Activated CD8-positive, alpha-beta T cell treated with anti-CD3 and anti-CD28 coated beads, Interleukin-2, amount 10 ng/mL, durations not matched to agents 7 days and 5 days (primary cell): Measurements from ENCODE around the gene SLC2A6. TPM values are rescaled to one million over a fixed set of nuclear protein-coding genes. Genes with fewer than 3 reads are reported as not detected.

ENCODE experiments used
- ATAC-seq: fragments of 150-1000 bp; cut with Tn5 transposase; one replicate; pipeline ENCODE4 v1.10.0; 2021; ENCODE audit warnings: moderate library complexity
- CTCF ChIA-PET: fragments of 350-600 bp; sonication (Branson Sonifier 250); formaldehyde crosslinking; loops from one replicate; lab custom pipeline; 2021; ENCODE audit warnings: antibody characterized with exemption; lab: Charles Lee
- POLR2A ChIA-PET: fragments of 350-600 bp; sonication (Branson Sonifier 250); formaldehyde crosslinking; loops from one replicate; lab custom pipeline; 2021; ENCODE audit warnings: antibody characterized with exemption; lab: Charles Lee
- DNase-seq: peaks from one replicate; pipeline ENCODE4 v3.0.0-alpha.2; 2020
- H3K27ac Mint-ChIP-seq: one replicate; pipeline ENCODE4 v1.8.0; 2021; ENCODE audit warnings: mild to moderate bottlenecking, mixed read lengths
- H3K27me3 Mint-ChIP-seq: one replicate; pipeline ENCODE4 v1.8.0; 2021; ENCODE audit warnings: low read depth, mixed read lengths
- H3K36me3 Mint-ChIP-seq: one replicate; pipeline ENCODE4 v1.8.0; 2021; ENCODE audit warnings: low read depth, mixed read lengths
- H3K4me1 Mint-ChIP-seq: one replicate; pipeline ENCODE4 v1.8.0; 2021; ENCODE audit warnings: low read depth, mixed read lengths
- H3K4me3 Mint-ChIP-seq: one replicate; pipeline ENCODE4 v1.8.0; 2021; ENCODE audit warnings: mild to moderate bottlenecking, mixed read lengths
- H3K9me3 Mint-ChIP-seq: one replicate; pipeline ENCODE4 v1.8.0; 2022; ENCODE audit warnings: mixed read lengths; ENCODE audit not compliant: insufficient read depth
- total RNA-seq, 2 experiments: library from RNA; stranded (reverse); gene quantifications; one replicate each; pipeline ENCODE4 v1.2.3, GENCODE V29; 2021

Gene SLC2A6
- 10 to 100 TPM; 14.1 to 17.0 TPM for total RNA-seq

GRCh38 chr9:133478851-133479711 is at the start of gene SLC2A6:
SLC2A6 (minus strand) TSS chr9:133479099; CDS start chr9:133479059, 40 bp downstream.
- CTCF ChIA-PET, result interaction anchor here (1.0 to 1.8 kb wide), 4 partner anchors 9 to 109 kb away, joined by 4 read pairs; partner anchors contain the start of genes CACFD1 and REXO4
- Mint-ChIP-seq H3K27ac (peak within 1 kb of the TSS; percentile 78), H3K4me1 (peaks cover 27% of the 10 kb centered on the region), H3K27me3 (peaks cover 12% of the 10 kb centered on the region), H3K4me3 (peak within 1 kb of the TSS; percentile 79), H3K36me3 (no peaks in the 10 kb centered on the region), H3K9me3 (no peaks in the 10 kb centered on the region)
- DNase-seq, result peak; percentile 90
- ATAC-seq, result peak; percentile 99
- POLR2A ChIA-PET, result interaction anchor here (1.1 to 2.0 kb wide), 5 partner anchors 20 to 148 kb away, joined by 3 to 9 read pairs (median 5); partner anchors contain the start of genes MED22, RPL7A and SURF1

- peaks cover 4% of the 10 kb centered on the region for H3K27me3 Mint-ChIP-seq
- H3K27ac Mint-ChIP-seq, result no peak overlapping the region
- H3K9me3 Mint-ChIP-seq, result no peaks in the 10 kb centered on the region
- H3K36me3 Mint-ChIP-seq, result no peaks in the 10 kb centered on the region
- DNase-seq, result no peak
- ATAC-seq, result no peak
- ChIA-PET POLR2A (no interaction called here), CTCF (no interaction called here)
- H3K4me3 Mint-ChIP-seq, result no peak overlapping the region
- H3K4me1 Mint-ChIP-seq, result peaks cover 2% of the 10 kb centered on the region
These were observed 49.3 kb upstream of the SLC2A6 start for GRCh38 chr9:133528001-133528875.

GRCh38 chr9:133527444-133527920 is 48.6 kb upstream of the SLC2A6 start:
- POLR2A ChIA-PET, result no interaction called here
- H3K36me3 Mint-ChIP-seq, result no peaks in the 10 kb centered on the region
- H3K4me3 Mint-ChIP-seq, result no peak overlapping the region
- CTCF ChIA-PET, result no interaction called here
- H3K27me3 Mint-ChIP-seq, result no peaks in the 10 kb centered on the region
- no peaks in the 10 kb centered on the region for H3K9me3 Mint-ChIP-seq
- H3K27ac Mint-ChIP-seq, result no peak overlapping the region
- H3K4me1 Mint-ChIP-seq, result no peaks in the 10 kb centered on the region
- no peak for ATAC-seq
- no peak for DNase-seq

- H3K36me3 Mint-ChIP-seq, result no peaks in the 10 kb centered on the region
- H3K27ac Mint-ChIP-seq, result no peak overlapping the region
- ChIA-PET POLR2A (no interaction called here), CTCF (no interaction called here)
- no peaks in the 10 kb centered on the region for H3K27me3 Mint-ChIP-seq
- H3K4me3 Mint-ChIP-seq, result no peak overlapping the region
- DNase-seq (no peak), ATAC-seq (no peak)
- no peaks in the 10 kb centered on the region for H3K9me3 Mint-ChIP-seq
- H3K4me1 Mint-ChIP-seq, result no peaks in the 10 kb centered on the region
These were observed 47.9 kb upstream of the SLC2A6 start for GRCh38 chr9:133526721-133527321.

GRCh38 chr9:133525677-133526076 is 46.8 kb upstream of the SLC2A6 start:
- H3K4me1 Mint-ChIP-seq, result no peaks in the 10 kb centered on the region
- H3K27me3 Mint-ChIP-seq, result no peaks in the 10 kb centered on the region
- no peak for ATAC-seq
- H3K36me3 Mint-ChIP-seq, result no peaks in the 10 kb centered on the region
- DNase-seq, result no peak
- H3K27ac Mint-ChIP-seq, result no peak overlapping the region
- H3K4me3 Mint-ChIP-seq, result no peak overlapping the region
- POLR2A ChIA-PET, result no interaction called here
- CTCF ChIA-PET, result no interaction called here
- H3K9me3 Mint-ChIP-seq, result no peaks in the 10 kb centered on the region

GRCh38 chr9:133524679-133525228 is 45.9 kb upstream of the SLC2A6 start, which contains the start of gene MYMK:
MYMK (minus strand) TSS chr9:133524959; CDS start chr9:133524844, 115 bp downstream.
- H3K9me3 Mint-ChIP-seq, result no peaks in the 10 kb centered on the region
- H3K4me1 Mint-ChIP-seq, result no peaks in the 10 kb centered on the region
- ATAC-seq, result no peak
- no peaks in the 10 kb centered on the region for H3K36me3 Mint-ChIP-seq
- H3K27me3 Mint-ChIP-seq, result no peaks in the 10 kb centered on the region
- ChIA-PET CTCF (no interaction called here), POLR2A (no interaction called here)
- no peak for DNase-seq
- H3K27ac Mint-ChIP-seq, result no peak within 1 kb of the TSS
- no peak within 1 kb of the TSS for H3K4me3 Mint-ChIP-seq

GRCh38 chr9:133524146-133524545 is 45.2 kb upstream of the SLC2A6 start:
- H3K4me3 Mint-ChIP-seq, result no peak overlapping the region
- no peak for DNase-seq
- H3K9me3 Mint-ChIP-seq, result no peaks in the 10 kb centered on the region
- ChIA-PET POLR2A (no interaction called here), CTCF (no interaction called here)
- no peaks in the 10 kb centered on the region for H3K27me3 Mint-ChIP-seq
- no peaks in the 10 kb centered on the region for H3K4me1 Mint-ChIP-seq
- no peak for ATAC-seq
- H3K27ac Mint-ChIP-seq, result no peak overlapping the region
- H3K36me3 Mint-ChIP-seq, result no peaks in the 10 kb centered on the region

- Mint-ChIP-seq H3K4me1 (no peaks in the 10 kb centered on the region), H3K4me3 (no peak overlapping the region), H3K36me3 (no peaks in the 10 kb centered on the region), H3K27ac (no peak overlapping the region), H3K9me3 (no peaks in the 10 kb centered on the region), H3K27me3 (no peaks in the 10 kb centered on the region)
- DNase-seq (no peak), ATAC-seq (no peak)
- CTCF ChIA-PET, result no interaction called here
- POLR2A ChIA-PET, result no interaction called here
These were observed 44.2 kb upstream of the SLC2A6 start for GRCh38 chr9:133523106-133523505.

GRCh38 chr9:133522073-133522910 is 43.4 kb upstream of the SLC2A6 start:
- no peak overlapping the region for H3K27ac Mint-ChIP-seq
- H3K36me3 Mint-ChIP-seq, result no peaks in the 10 kb centered on the region
- CTCF ChIA-PET, result interaction anchor here (0.6 kb wide), 1 partner anchor 240 kb away, joined by 3 read pairs; no protein-coding TSS in a partner anchor
- no peak overlapping the region for H3K4me3 Mint-ChIP-seq
- POLR2A ChIA-PET, result interaction anchor here (0.9 kb wide), 1 partner anchor 13 kb away, joined by 3 read pairs; no protein-coding TSS in a partner anchor
- no peak for ATAC-seq
- H3K27me3 Mint-ChIP-seq, result no peaks in the 10 kb centered on the region
- H3K4me1 Mint-ChIP-seq, result no peaks in the 10 kb centered on the region
- no peaks in the 10 kb centered on the region for H3K9me3 Mint-ChIP-seq
- no peak for DNase-seq

- H3K27ac Mint-ChIP-seq, result no peak overlapping the region
- H3K4me3 Mint-ChIP-seq, result no peak overlapping the region
- no peak for DNase-seq
- no peaks in the 10 kb centered on the region for H3K27me3 Mint-ChIP-seq
- no peaks in the 10 kb centered on the region for H3K36me3 Mint-ChIP-seq
- no peak for ATAC-seq
- ChIA-PET POLR2A (interaction anchor here (1.3 kb wide), 1 partner anchor 12 kb away, joined by 4 read pairs; no protein-coding TSS in a partner anchor), CTCF (interaction anchor here (0.6 kb wide), 1 partner anchor 239 kb away, joined by 3 read pairs; no protein-coding TSS in a partner anchor)
- H3K9me3 Mint-ChIP-seq, result no peaks in the 10 kb centered on the region
- no peaks in the 10 kb centered on the region for H3K4me1 Mint-ChIP-seq
These were observed 42.5 kb upstream of the SLC2A6 start for GRCh38 chr9:133521122-133522072.
